Stimulated activated CD8-positive, alpha-beta memory T cell treated with anti-CD3 and anti-CD28 coated beads, Interleukin-7, amount 100 ng/mL, for 4 hours (primary cell): ENCODE results near the gene KCNG4.

Experiments
- DNase-seq, 2 donors: peaks; one replicate each; pipeline ENCODE4 v3.0.0-alpha.2; 2020; ENCODE audit warnings: low read depth in 2 of 2

The KCNG4 gene

DNA sequence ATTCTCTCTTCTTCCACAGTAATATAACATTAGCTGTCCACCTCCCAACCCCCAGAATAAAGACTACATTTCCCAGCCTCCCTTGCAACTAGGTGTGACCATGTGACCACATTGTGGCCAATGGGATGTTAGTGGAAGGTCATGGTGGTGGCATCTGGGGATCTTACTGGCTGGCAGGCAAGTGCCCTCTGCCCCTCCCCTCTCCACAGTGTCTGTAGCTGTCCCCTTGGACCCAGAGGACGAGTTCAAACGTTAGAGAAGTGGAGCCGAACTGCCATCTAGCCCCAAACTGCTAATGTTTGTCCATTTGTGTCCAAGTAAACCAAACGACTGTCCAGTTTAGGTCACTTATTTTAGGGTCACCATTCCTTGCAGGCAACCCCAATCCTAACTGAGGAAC lies 26.6 kb upstream of the KCNG4 start:
- no peak for DNase-seq

- no peak for DNase-seq
Observed at GRCh38 chr16:84262939-84263338, 23.1 kb upstream of the KCNG4 start.

GRCh38 chr16:84262031-84262430 lies 22.2 kb upstream of the KCNG4 start:
- no peak for DNase-seq

GRCh38 chr16:84260766-84261554 lies 21.1 kb upstream of the KCNG4 start:
- DNase-seq = no peak

- DNase-seq = no peak
Observed at GRCh38 chr16:84259691-84260090, 19.9 kb upstream of the KCNG4 start.

DNA sequence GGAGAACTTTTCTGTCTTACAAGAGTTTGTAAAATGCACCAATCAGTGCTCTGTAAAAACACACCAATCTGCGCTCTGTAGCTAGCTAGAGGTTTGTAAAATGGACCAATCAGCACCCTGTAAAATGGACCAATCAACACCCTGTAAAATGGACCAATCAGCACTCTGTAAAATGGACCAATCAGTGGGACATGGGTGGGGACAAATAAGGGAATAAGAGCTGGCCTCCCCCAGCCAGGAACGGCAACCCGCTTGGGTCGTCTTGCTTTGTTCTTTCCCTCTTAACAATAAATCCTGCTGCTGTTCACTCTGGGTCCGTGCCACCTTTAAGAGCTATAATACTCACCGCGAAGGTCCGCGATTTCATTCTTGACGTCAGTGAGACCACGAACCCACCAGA lies 18.5 kb upstream of the KCNG4 start:
- DNase-seq = no peak

- DNase-seq = no peak
Observed at GRCh38 chr16:84255050-84255810, 15.4 kb upstream of the KCNG4 start.

GRCh38 chr16:84254062-84254461 lies 14.2 kb upstream of the KCNG4 start:
- DNase-seq = no peak

- no peak for DNase-seq
Observed at GRCh38 chr16:84253173-84253572, 13.4 kb upstream of the KCNG4 start.

- DNase-seq = no peak
Observed at GRCh38 chr16:84252184-84252583, 12.4 kb upstream of the KCNG4 start.

DNA sequence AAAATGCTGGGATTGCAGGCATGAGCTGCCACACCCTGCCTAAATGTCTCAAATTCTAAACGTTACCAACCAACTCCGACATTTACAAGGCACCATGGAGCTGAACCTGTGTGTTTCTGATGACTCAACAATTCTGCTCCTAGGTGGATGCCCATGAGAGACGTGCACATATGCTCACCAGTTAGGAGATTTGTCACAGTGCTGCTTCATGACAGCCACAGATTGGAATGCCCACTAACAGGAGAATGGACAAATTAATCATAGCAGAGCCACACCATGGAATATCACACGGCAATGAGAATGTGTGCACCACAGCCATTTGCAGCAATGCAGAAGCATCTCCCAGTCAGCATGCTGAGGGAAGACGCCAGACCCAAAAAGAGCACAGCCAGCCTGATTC lies 8.0 kb upstream of the KCNG4 start:
- no peak for DNase-seq

- DNase-seq = no peak
Observed at GRCh38 chr16:84247331-84247730, 7.5 kb upstream of the KCNG4 start.

- DNase-seq = no peak
Observed at GRCh38 chr16:84246679-84247077, 6.9 kb upstream of the KCNG4 start.

DNA sequence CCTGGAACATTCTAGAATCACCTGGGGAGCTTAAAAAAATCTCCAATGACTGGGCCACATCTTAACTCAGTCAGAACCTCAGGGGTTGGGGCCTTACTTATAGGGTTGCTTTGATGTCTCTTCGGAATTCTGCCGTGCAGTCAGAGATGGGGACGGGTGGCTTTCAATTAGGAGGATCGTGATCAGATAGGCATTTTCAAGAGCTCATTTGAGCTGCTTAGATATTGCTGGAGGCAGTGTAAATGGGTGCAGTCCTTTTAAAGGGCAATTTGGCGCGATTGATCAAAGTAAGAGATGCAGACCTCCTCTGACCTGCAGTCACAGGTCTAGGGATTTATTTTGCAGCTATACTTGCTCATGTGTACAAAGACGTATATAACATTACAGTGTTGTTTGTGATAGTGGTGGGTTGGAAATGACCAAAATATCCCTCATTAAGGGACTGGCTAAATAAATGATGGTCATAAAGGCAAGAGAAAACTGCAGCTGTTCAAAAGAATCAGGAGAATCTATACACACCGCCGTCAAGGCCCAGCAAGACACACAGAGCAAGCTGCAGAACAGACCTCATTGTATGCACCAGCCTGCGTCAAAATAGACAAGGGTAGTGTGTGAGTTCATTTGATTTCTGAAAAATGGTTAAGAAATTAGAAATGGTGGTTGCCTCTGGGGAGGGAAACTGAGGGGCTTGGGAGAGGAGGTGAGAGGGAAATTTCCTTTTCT lies 6.3 kb upstream of the KCNG4 start:
- DNase-seq = no peak

- no peak for DNase-seq
Observed at GRCh38 chr16:84244728-84245127, 4.9 kb upstream of the KCNG4 start.

DNA sequence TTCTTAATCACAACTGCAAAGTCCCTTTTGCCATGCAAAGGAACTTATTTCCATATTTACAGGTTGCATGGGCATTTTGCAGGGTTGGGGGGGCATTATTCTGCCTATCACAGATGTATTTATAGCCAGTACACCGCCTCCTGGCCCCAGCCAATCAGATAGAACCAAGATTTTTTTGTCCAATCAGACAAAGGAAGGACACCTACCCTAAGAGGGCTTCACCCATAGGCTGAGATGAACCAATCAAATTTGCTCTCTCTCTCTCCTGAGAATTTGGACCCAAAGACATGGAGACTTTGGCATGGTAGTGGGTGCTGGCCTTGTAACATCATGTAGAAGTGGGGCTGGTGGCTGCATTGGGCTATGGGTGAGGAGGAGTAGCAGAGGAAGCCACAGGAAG lies 3.9 kb upstream of the KCNG4 start:
- DNase-seq = no peak

DNA sequence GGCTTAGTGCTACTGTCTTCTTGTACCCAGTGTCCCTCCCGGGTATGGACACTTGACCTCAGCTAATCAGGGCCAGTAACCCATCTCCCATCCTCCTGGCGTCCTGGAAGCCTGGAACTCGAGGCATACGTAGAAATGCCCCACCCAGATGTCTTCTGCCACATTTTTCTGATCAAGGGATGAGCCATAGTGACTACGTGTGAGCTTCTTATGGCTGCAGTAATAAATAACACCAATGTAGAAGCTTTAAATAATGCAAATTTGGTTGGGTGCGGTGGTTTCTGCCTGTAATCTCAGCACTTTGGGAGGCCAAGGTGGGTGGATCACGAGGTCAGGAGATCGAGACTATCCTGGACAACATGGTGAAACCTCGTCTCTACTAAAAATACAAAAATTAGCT lies 3.0 kb upstream of the KCNG4 start:
- no peak for DNase-seq

- DNase-seq = no peak
Observed at GRCh38 chr16:84241778-84242177, 2.0 kb upstream of the KCNG4 start.

- no peak for DNase-seq
Observed at GRCh38 chr16:84240455-84240854, 643 bp upstream of the KCNG4 start.

GRCh38 chr16:84239141-84239769 lies 557 bp downstream of the KCNG4 start:
- DNase-seq = no peak

DNA sequence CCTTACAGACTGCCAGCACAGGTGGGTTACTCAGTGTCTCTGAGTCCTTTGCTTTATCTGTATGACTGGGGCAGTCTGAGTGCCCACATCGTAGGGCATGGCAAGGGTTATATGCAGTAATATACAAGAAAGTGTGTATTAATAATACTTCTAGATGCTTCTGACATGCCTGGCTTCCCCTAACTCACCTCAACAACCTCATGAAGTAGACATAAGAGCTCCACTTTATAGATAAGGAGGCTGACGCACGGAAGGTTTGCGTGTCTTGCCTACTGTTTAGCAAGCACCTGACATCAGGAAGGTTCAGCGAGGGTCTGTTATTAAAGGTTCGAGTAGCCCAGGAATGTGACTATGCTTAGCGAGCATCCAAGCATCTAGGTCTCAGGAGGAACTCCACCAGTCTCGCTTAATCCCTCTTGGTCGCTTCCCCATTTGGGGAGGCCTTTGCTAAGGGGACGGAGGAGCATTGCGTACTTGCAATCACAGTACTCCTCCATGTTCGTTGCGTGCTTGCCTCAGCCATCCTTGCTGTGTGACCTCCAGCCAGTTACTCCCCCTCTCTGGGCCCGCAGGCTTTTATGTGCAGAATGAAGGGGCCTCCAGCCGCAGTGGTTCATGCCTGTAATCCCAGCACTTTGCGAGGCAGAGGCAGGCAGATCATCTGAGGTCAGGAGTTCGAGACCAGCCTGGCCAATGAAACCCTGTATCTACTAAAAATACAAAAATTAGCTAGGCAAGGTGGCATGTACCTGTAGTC lies 1.6 kb downstream of the KCNG4 start:
- no peak for DNase-seq
